OCI-LY1 (cell line): ENCODE data around the gene LDLRAD4.

Experiments
- H2AFZ ChIP-seq: fragments of 200-600 bp; sonication (generic), shearing (Covaris generic); 2 replicates; pipeline ENCODE4 v1.6.0; 2014; ENCODE audit warnings: antibody characterized with exemption, mild to moderate bottlenecking, low read length
- H3F3A ChIP-seq: fragments of 200-600 bp; sonication (generic), shearing (Covaris generic); 2 replicates; pipeline ENCODE4 v1.6.0; 2014; ENCODE audit warnings: mild to moderate bottlenecking, antibody characterized with exemption, low read length, moderate library complexity; ENCODE audit not compliant: insufficient read depth
- H3K27ac ChIP-seq: fragments of 200-600 bp; sonication (generic); 2 replicates; pipeline ENCODE4 v1.5.1; 2014; ENCODE audit warnings: low read length, mixed run types, mild to moderate bottlenecking, low read depth; ENCODE audit not compliant: poor library complexity, severe bottlenecking
- H3K27me3 ChIP-seq: fragments of 200-600 bp; sonication (generic); 2 replicates; pipeline ENCODE4 v1.6.0; 2014; ENCODE audit warnings: antibody characterized with exemption, mild to moderate bottlenecking, low read length, moderate library complexity; ENCODE audit not compliant: insufficient read depth
- H3K36me3 ChIP-seq: fragments of 200-600 bp; sonication (generic); 2 replicates; pipeline ENCODE4 v1.6.1; 2014; ENCODE audit warnings: mild to moderate bottlenecking, antibody characterized with exemption, low read length, moderate library complexity, mixed read lengths; ENCODE audit not compliant: insufficient read depth
- H3K4me1 ChIP-seq: fragments of 200-600 bp; sonication (generic); 2 replicates; pipeline ENCODE4 v1.5.1; 2014; ENCODE audit warnings: mild to moderate bottlenecking, low read length, moderate library complexity; ENCODE audit not compliant: insufficient read depth, severe bottlenecking
- H3K4me2 ChIP-seq: fragments of 200-600 bp; sonication (generic), shearing (Covaris generic); 2 replicates; pipeline ENCODE4 v1.6.1; 2014; ENCODE audit warnings: low read length
- H3K4me3 ChIP-seq: fragments of 200-600 bp; sonication (generic); 2 replicates; pipeline ENCODE4 v1.5.1; 2014; ENCODE audit warnings: low read length, low read depth, mild to moderate bottlenecking, mixed read lengths; ENCODE audit not compliant: poor library complexity, severe bottlenecking
- H3K79me2 ChIP-seq: fragments of 200-600 bp; shearing (Covaris generic); 2 replicates; pipeline ENCODE4 v1.6.1; 2016; ENCODE audit warnings: mixed run types, low read length, mixed read lengths; ENCODE audit not compliant: insufficient read depth
- H3K9ac ChIP-seq: fragments of 200-600 bp; sonication (generic), shearing (Covaris generic); 2 replicates; pipeline ENCODE4 v1.6.1; 2014; ENCODE audit warnings: mild to moderate bottlenecking, low read length, mixed read lengths
- H3K9me2 ChIP-seq: fragments of 200-600 bp; sonication (generic), shearing (Covaris generic); 2 replicates; pipeline ENCODE4 v1.6.1; 2014; ENCODE audit warnings: low read depth, mild to moderate bottlenecking, low read length, mixed read lengths
- H3K9me3 ChIP-seq: fragments of 200-600 bp; shearing (Covaris generic); 2 replicates; pipeline ENCODE4 v1.6.1; 2014; ENCODE audit warnings: low read length, mixed read lengths
- H4K20me1 ChIP-seq: fragments of 200-600 bp; sonication (generic), shearing (Covaris generic); 2 replicates; pipeline ENCODE4 v1.6.0; 2016; ENCODE audit warnings: mild to moderate bottlenecking, low read length; ENCODE audit not compliant: insufficient read depth
- EZH2 ChIP-seq: fragments of 200-600 bp; sonication (generic), shearing (Covaris generic); IDR thresholded peaks from 2 replicates; pipeline ENCODE4 v1.8.0; 2017; ENCODE audit warnings: borderline replicate concordance, mixed run types, mild to moderate bottlenecking, antibody characterized with exemption, low read length, moderate library complexity, mixed read lengths
- TF ChIP-seq, protein P1 (sequence below): fragments of 200-600 bp; sonication (generic), shearing (Covaris generic); IDR thresholded peaks from 2 replicates; pipeline ENCODE4 v1.5.1; 2017; ENCODE audit warnings: mild to moderate bottlenecking, antibody characterized with exemption, low read length, moderate library complexity, mixed read lengths

The LDLRAD4 gene

DNA sequence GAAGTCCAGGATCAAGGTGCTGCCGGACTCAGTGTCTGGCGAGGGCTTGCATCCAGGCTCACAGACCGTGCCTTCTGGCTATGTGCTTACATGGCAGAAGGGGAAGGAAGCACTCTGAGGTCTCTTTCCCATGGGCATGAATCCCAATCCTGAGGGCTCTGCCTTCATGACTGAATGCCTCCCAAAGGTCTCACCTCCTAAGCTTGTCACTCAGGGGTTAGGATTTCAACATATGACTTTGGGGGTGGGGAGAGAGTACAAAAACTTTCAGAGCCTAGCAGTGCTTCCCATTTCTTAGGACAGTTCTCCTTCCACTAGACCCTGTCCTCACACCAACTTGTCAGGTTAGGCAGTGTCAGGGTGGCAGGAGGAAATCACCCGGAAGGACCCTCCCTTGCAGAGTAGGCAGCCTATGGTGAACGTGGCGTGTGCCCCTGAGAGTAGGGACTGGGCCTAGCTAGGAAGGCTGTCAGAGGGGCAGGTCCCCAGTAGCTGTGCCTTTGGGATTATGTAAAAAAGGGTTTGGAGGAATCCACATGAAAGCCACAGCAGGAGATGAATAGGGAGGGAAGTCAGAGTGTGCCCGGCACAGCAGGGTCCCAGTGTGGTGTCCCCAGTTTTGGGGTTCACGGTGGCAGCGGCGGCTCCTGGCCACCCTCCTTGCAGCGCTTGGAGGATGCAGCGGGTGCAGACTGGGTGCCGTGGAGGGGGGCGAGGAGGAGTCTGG is 233.3 kb downstream of the LDLRAD4 start:
- H3F3A ChIP-seq, result no peaks in the 10 kb centered on the region
- no peaks in the 10 kb centered on the region for H3K79me2 ChIP-seq
- no peaks in the 10 kb centered on the region for H3K9me2 ChIP-seq
- H3K27ac ChIP-seq, result no peak overlapping the region
- H3K4me2 ChIP-seq, result no peak overlapping the region
- no peak for TF ChIP-seq EZH2
- TF ChIP-seq, protein P1, sequence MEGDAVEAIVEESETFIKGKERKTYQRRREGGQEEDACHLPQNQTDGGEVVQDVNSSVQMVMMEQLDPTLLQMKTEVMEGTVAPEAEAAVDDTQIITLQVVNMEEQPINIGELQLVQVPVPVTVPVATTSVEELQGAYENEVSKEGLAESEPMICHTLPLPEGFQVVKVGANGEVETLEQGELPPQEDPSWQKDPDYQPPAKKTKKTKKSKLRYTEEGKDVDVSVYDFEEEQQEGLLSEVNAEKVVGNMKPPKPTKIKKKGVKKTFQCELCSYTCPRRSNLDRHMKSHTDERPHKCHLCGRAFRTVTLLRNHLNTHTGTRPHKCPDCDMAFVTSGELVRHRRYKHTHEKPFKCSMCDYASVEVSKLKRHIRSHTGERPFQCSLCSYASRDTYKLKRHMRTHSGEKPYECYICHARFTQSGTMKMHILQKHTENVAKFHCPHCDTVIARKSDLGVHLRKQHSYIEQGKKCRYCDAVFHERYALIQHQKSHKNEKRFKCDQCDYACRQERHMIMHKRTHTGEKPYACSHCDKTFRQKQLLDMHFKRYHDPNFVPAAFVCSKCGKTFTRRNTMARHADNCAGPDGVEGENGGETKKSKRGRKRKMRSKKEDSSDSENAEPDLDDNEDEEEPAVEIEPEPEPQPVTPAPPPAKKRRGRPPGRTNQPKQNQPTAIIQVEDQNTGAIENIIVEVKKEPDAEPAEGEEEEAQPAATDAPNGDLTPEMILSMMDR, result no peak
- no peaks in the 10 kb centered on the region for H4K20me1 ChIP-seq
- peaks cover 26% of the 10 kb centered on the region for H3K27me3 ChIP-seq
- H3K9me3 ChIP-seq, result no peaks in the 10 kb centered on the region
- H3K4me1 ChIP-seq, result peaks cover 46% of the 10 kb centered on the region
- H3K36me3 ChIP-seq, result no peaks in the 10 kb centered on the region
- no peak overlapping the region for H2AFZ ChIP-seq
- no peak overlapping the region for H3K4me3 ChIP-seq
- H3K9ac ChIP-seq, result no peak overlapping the region

DNA sequence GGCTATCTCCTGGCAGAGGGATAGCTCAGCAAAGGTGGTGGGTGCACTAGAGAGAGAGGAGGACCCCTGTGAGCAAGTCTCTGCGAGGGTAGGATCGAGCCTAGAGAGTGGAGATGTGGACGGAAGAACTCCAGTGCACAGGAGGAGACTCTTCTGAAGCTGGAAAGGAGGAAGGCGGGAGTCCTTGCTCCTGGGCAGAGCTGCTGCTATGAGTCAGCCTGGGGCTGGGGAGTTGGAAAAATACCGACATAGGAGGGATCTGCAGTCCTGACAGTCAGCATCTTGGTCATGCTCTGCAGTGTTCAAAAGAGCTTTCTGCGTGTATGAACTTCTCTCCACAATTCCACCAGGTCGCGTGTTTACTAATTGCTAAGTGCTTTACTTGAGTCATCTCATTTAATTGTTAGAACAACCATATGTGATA is 233.8 kb downstream of the LDLRAD4 start:
- TF ChIP-seq, protein P1, result no peak
- no peak for TF ChIP-seq EZH2
- Histone ChIP-seq H3K9ac (no peak overlapping the region), H3F3A (no peaks in the 10 kb centered on the region), H3K27ac (no peak overlapping the region), H3K9me3 (no peaks in the 10 kb centered on the region), H3K4me1 (peaks cover 42% of the 10 kb centered on the region), H3K27me3 (peaks cover 26% of the 10 kb centered on the region), H3K4me2 (no peak overlapping the region), H2AFZ (no peak overlapping the region), H3K79me2 (no peaks in the 10 kb centered on the region), H3K36me3 (no peaks in the 10 kb centered on the region; the same call in 1 of the 2 replicates), H3K9me2 (no peaks in the 10 kb centered on the region), H4K20me1 (no peaks in the 10 kb centered on the region), H3K4me3 (no peak overlapping the region)

DNA sequence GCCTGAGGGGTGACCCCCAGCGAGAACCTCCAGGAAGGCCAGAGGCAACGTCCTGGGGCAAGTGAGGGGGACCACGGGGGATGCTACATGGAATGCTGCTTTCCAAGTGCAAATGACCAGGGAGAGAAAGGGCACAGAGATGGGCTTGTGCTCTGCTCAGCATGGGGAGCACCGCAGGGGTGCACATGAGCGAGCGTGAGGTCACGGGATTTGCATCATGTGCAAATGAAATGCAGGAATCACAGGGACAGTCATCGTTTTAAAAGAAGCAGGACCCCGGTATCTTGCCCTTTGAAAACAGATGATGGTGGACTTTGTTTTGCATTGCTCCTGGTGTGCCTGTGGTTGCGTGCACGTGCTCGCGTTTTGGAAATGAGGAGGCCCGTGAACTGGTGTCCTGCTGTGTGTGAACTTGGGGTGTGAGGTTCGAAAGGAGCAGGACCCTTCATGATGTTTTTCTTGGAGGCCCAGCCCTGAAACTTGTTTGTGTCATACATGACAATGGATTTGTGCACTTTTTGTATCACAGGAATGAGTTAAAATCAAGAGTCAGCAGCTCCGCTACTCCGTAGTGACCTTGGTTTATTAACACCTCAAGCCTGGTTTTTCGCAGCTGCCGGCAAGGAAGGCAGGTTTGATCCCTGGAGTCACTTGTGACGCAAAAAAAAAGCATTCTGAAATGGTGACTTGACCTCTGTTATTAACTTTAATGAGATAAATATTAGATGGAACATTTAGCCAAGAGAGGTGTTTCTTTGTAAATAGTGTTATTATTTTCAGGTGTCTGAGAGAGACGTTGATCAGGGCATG is 234.5 kb downstream of the LDLRAD4 start:
- Histone ChIP-seq H3K4me1 (peaks cover 35% of the 10 kb centered on the region), H3F3A (no peaks in the 10 kb centered on the region), H3K79me2 (no peaks in the 10 kb centered on the region), H2AFZ (no peak overlapping the region), H4K20me1 (no peaks in the 10 kb centered on the region), H3K9me3 (peaks cover 5% of the 10 kb centered on the region), H3K9ac (no peak overlapping the region), H3K36me3 (no peaks in the 10 kb centered on the region; the same call in 1 of the 2 replicates), H3K4me3 (no peak overlapping the region), H3K9me2 (no peaks in the 10 kb centered on the region), H3K4me2 (no peak overlapping the region), H3K27me3 (peaks cover 23% of the 10 kb centered on the region), H3K27ac (no peak overlapping the region)
- TF ChIP-seq, protein P1, result no peak
- no peak for TF ChIP-seq EZH2
